Endothelial cell of umbilical vein (primary cell): Measurements from ENCODE around the gene VMP1. TPM values are rescaled to one million over a fixed set of nuclear protein-coding genes. Genes with fewer than 3 reads are reported as not detected.

ENCODE experiments used
- BruUV-seq: library from RNA; stranded (reverse); fragments of 400-500 nt; replicated peaks from 2 replicates; lab custom pipeline; 2021; lab: Mats Ljungman, UMichigan
- CTCF ChIA-PET: fragments of 300-600, 350-600 bp; sonication (Branson Sonifier 250); formaldehyde crosslinking; loops from one replicate; lab custom pipeline; 2021; ENCODE audit warnings: antibody characterized with exemption, inconsistent platforms; lab: Charles Lee
- POLR2A ChIA-PET: fragments of 300-600, 350-600 bp; sonication (Branson Sonifier 250); formaldehyde crosslinking; loops from one replicate; lab custom pipeline; 2021; ENCODE audit warnings: antibody characterized with exemption, inconsistent platforms; lab: Charles Lee
- DNase-seq: peaks from one replicate; pipeline ENCODE4 v3.0.0-alpha.2; 2011; ENCODE audit warnings: low read depth, low spot score
- FAIRE-seq: peaks from 2 replicates; lab custom pipeline; 2011; peaks lifted over from hg19 to GRCh38; lab: Jason Lieb, UNC
- H2AFZ ChIP-seq: 2 replicates; pipeline ENCODE4 v1.6.0; 2012; ENCODE audit warnings: low read depth, low read length, control low read depth, inconsistent platforms
- H3K27ac ChIP-seq: 2 replicates; pipeline ENCODE4 v1.5.1; 2011; ENCODE audit warnings: low read depth, mild to moderate bottlenecking, control low read depth, low read length, moderate library complexity; ENCODE audit not compliant: insufficient read depth
- H3K27me3 ChIP-seq, 2 experiments: 2 replicates each; pipeline versions ENCODE4 v1.6.0 to v1.6.1; 2011; ENCODE audit warnings: low read length in 2 of 2, mixed read lengths in 1 of 2; ENCODE audit not compliant: control insufficient read depth in 2 of 2, insufficient read depth in 2 of 2
- H3K36me3 ChIP-seq, 2 experiments: 2 replicates in 1 of 2; 3 replicates in 1 of 2; pipeline ENCODE4 v1.5.1; 2011; ENCODE audit warnings: low read length in 2 of 2, mild to moderate bottlenecking in 1 of 2, moderate library complexity in 1 of 2; ENCODE audit not compliant: control insufficient read depth in 2 of 2, insufficient read depth in 2 of 2; ENCODE audit errors: extremely low read depth in 1 of 2
- H3K4me1 ChIP-seq: 3 replicates; pipeline ENCODE4 v1.5.1; 2011; ENCODE audit warnings: mild to moderate bottlenecking, low read length; ENCODE audit not compliant: control insufficient read depth, insufficient read depth; ENCODE audit errors: extremely low read depth
- H3K4me2 ChIP-seq: 2 replicates; pipeline ENCODE4 v1.6.1; 2011; ENCODE audit warnings: low read length, control low read depth, mixed read lengths; ENCODE audit not compliant: insufficient read depth
- H3K4me3 ChIP-seq, 3 experiments: fragments of 200-600 bp in 1 of 3; sonication (generic), shearing (Covaris generic) in 1 of 3; replicated peaks in 1 of 3; 2 replicates each; pipeline ENCODE4 v1.5.1; 2011 to 2016; ENCODE audit warnings: control low read depth in 3 of 3, low read length in 3 of 3, mild to moderate bottlenecking in 2 of 3, inconsistent platforms in 1 of 3, low read depth in 1 of 3, moderate library complexity in 1 of 3; ENCODE audit not compliant: insufficient read depth in 1 of 3
- H3K79me2 ChIP-seq: 2 replicates; pipeline ENCODE4 v1.6.0; 2012; ENCODE audit warnings: low read length, inconsistent platforms; ENCODE audit not compliant: control insufficient read depth, insufficient read depth
- H3K9ac ChIP-seq: replicated peaks from 2 replicates; pipeline ENCODE3; 2011; ENCODE audit warnings: low read length, control low read depth; ENCODE audit not compliant: insufficient read depth; ENCODE audit errors: extremely low read depth
- H3K9me1 ChIP-seq: replicated peaks from 3 replicates; pipeline ENCODE4 v1.6.0; 2011; ENCODE audit warnings: mild to moderate bottlenecking, low read length; ENCODE audit not compliant: control insufficient read depth, insufficient read depth; ENCODE audit errors: extremely low read depth
- H3K9me3 ChIP-seq: replicated peaks from 2 replicates; pipeline ENCODE4 v1.5.1; 2012; ENCODE audit warnings: low read length, inconsistent platforms; ENCODE audit not compliant: control insufficient read depth, insufficient read depth
- H4K20me1 ChIP-seq: replicated peaks from 2 replicates; pipeline ENCODE3; 2011; ENCODE audit warnings: mild to moderate bottlenecking, low read length; ENCODE audit not compliant: control insufficient read depth, insufficient read depth; ENCODE audit errors: extremely low read depth
- EZH2 ChIP-seq: IDR thresholded peaks from 2 replicates; pipeline ENCODE4 v1.6.1; 2012; ENCODE audit warnings: borderline replicate concordance, low read depth, mild to moderate bottlenecking, moderate library complexity, low read length, inconsistent platforms; ENCODE audit not compliant: severe bottlenecking
- FOS ChIP-seq: IDR thresholded peaks from 2 replicates; pipeline ENCODE4 v1.6.1; 2011; ENCODE audit warnings: mild to moderate bottlenecking, low read length, moderate library complexity, borderline replicate concordance; ENCODE audit not compliant: insufficient read depth
- GATA2 ChIP-seq: IDR thresholded peaks from 2 replicates; pipeline ENCODE4 v1.7.0; 2011; ENCODE audit warnings: low read depth, mild to moderate bottlenecking, moderate library complexity, mixed read lengths, low read length; ENCODE audit not compliant: insufficient read length, insufficient read depth
- JUN ChIP-seq: IDR thresholded peaks from 2 replicates; pipeline ENCODE4 v1.6.1; 2011; ENCODE audit warnings: borderline replicate concordance, low read depth; ENCODE audit not compliant: insufficient read length, insufficient read depth
- MYC ChIP-seq: IDR thresholded peaks from one replicate; pipeline ENCODE4 v1.6.1; 2011; ENCODE audit warnings: mild to moderate bottlenecking, low read depth, low read length
- POLR2A ChIP-seq: IDR thresholded peaks from 2 replicates; pipeline ENCODE4 v1.6.1; 2012; ENCODE audit warnings: low read depth, mild to moderate bottlenecking, control low read depth, low read length
- POLR2AphosphoS5 ChIP-seq: IDR thresholded peaks from 2 replicates; pipeline ENCODE4 v1.6.1; 2012; ENCODE audit warnings: low read depth, mild to moderate bottlenecking, control low read depth, low read length, moderate library complexity; ENCODE audit not compliant: insufficient read depth
- dilution Hi-C: fragments of 300-500 bp; cut with MboI; formaldehyde crosslinking; loops from one replicate; pipeline ENCODE4 v1.15.0; 2019; ENCODE audit warnings: low sequenced_read_pairs; ENCODE audit not compliant: extremely low pct_ligation_motif_present
- intact Hi-C: fragments of 100-400 bp; cut with micrococcal nuclease; formaldehyde crosslinking; loops from one replicate; pipeline ENCODE4 v1.10.0; 2022
- polyA plus RNA-seq, 4 experiments: library from polyadenylated mRNA; depleted of rRNA in 3 of 4; stranded (reverse) in 3 of 4; unstranded in 1 of 4; fragments of >200 nt; gene quantifications; 2 replicates each; pipeline versions ENCODE4 v1.2.1 to v1.2.3, GENCODE V29; 2011 to 2012; ENCODE audit warnings: missing spikeins in 1 of 4
- total RNA-seq: library from RNA; stranded (reverse); gene quantifications from 2 replicates; pipeline ENCODE4 v1.2.3, GENCODE V29; 2021
- TF ChIP-seq, protein P1 (sequence below): IDR thresholded peaks from 2 replicates; pipeline ENCODE4 v1.6.1; 2011; ENCODE audit not compliant: insufficient read depth, insufficient read length
- TF ChIP-seq, protein P2 (sequence below), 2 donors: IDR thresholded peaks; 1 replicate in 1 of 2; 2 replicates in 1 of 2; pipeline ENCODE4 v1.5.1; 2011; ENCODE audit warnings: low read length in 2 of 2, mild to moderate bottlenecking in 2 of 2, moderate library complexity in 2 of 2, control low read depth in 1 of 2, inconsistent platforms in 1 of 2, low read depth in 1 of 2; ENCODE audit not compliant: insufficient read depth in 1 of 2; ENCODE audit errors: extremely low read depth in 1 of 2

VMP1 gene
- total and polyA plus RNA-seq, 2 donors (not counting 3 experiments of a cell fraction or from before 2014, with no cell fraction given), result 138 to 270 TPM

DNA sequence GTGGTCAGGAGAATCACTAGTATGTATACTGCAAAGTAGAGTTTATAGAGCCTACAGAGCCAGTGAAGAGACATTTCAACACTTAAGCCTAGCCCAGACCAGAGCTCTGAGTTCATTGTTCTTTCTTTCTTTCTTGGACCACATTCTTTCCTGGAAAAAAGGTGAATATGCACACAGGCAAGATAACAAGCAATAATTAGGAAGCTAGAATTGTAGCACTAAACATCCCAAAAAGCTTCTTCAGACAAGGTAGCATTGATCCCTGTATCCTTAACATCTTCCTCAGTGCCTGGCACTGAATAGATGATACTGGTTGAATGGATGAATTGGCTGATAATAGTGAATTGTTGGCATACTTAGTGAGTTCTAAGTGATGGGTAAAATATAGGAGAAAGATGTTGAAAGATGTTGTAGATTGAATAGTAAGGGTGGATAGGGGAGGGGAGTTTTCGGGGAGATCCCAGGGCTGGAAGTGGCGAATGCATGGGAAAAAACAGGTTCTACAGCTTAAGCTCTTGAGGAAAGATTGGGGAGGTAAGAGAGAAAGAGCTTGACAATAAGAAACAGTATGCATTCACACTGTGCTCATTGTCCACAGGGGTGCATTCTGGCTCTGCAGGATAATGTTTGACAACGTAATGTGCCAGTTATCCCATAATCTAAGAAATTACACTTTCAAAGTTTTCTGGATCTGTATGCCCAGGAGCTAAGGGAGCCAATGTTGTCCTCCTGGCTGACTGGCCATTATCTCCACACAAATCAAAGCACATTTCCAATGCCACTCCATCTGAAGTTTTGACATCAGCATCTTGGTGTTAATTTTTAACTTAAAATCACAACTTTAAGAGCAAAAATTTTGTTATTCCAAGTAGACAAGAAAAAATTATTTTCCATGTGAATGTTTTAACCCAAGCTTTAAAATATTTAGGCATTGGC lies 149.7 kb downstream of the VMP1 start:
- H3K4me1 ChIP-seq, result peaks cover 26% of the 10 kb centered on the region
- H3K9me1 ChIP-seq, result no peaks in the 10 kb centered on the region
- POLR2A ChIA-PET, result interaction anchor here (0.6 to 1.6 kb wide), 3 partner anchors 11 to 104 kb away, joined by 3 to 14 read pairs (median 4); no protein-coding TSS in a partner anchor
- H3K36me3 ChIP-seq, result no peaks in the 10 kb centered on the region
- no peaks in the 10 kb centered on the region for H3K9me3 ChIP-seq
- no peaks in the 10 kb centered on the region for H3K27me3 ChIP-seq
- no peak overlapping the region for H3K4me2 ChIP-seq
- H2AFZ ChIP-seq, result no peak overlapping the region
- CTCF ChIA-PET, result interaction anchor here (0.8 to 1.5 kb wide), 5 partner anchors 12 to 547 kb away, joined by 3 to 4 read pairs (median 3); no protein-coding TSS in a partner anchor
- H3K79me2 ChIP-seq, result no peaks in the 10 kb centered on the region
- no peak overlapping the region for H3K4me3 ChIP-seq
- DNase-seq (no peak), FAIRE-seq (no peak)
- H4K20me1 ChIP-seq, result no peaks in the 10 kb centered on the region
- no peak overlapping the region for H3K27ac ChIP-seq
- no TSS peak for BruUV-seq
- dilution Hi-C loops (no loop called here), intact Hi-C loops (no loop called here)
- no peak overlapping the region for H3K9ac ChIP-seq
- TF ChIP-seq JUN (no peak), FOS (no peak), GATA2 (no peak), MYC (no peak), POLR2A (no peak), POLR2AphosphoS5 (no peak), EZH2 (no peak)
- TF ChIP-seq, protein P1, sequence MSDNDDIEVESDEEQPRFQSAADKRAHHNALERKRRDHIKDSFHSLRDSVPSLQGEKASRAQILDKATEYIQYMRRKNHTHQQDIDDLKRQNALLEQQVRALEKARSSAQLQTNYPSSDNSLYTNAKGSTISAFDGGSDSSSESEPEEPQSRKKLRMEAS, result no peak
- TF ChIP-seq, protein P2, sequence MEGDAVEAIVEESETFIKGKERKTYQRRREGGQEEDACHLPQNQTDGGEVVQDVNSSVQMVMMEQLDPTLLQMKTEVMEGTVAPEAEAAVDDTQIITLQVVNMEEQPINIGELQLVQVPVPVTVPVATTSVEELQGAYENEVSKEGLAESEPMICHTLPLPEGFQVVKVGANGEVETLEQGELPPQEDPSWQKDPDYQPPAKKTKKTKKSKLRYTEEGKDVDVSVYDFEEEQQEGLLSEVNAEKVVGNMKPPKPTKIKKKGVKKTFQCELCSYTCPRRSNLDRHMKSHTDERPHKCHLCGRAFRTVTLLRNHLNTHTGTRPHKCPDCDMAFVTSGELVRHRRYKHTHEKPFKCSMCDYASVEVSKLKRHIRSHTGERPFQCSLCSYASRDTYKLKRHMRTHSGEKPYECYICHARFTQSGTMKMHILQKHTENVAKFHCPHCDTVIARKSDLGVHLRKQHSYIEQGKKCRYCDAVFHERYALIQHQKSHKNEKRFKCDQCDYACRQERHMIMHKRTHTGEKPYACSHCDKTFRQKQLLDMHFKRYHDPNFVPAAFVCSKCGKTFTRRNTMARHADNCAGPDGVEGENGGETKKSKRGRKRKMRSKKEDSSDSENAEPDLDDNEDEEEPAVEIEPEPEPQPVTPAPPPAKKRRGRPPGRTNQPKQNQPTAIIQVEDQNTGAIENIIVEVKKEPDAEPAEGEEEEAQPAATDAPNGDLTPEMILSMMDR (IDR thresholded peaks at IDR 0.05; ENCODE audit: extremely low read depth in 1 of 2, insufficient read depth in 1 of 2, low read depth in 1 of 2, low read length in 2 of 2), result no peak
